ENCODE data around the gene PLD6.

GRCh38 chr17:17242246-17242645 lies 36.1 kb upstream of the PLD6 start:
- TF ChIP-seq CTCF (IDR thresholded peaks at IDR 0.05 in 4 of 5, conservative IDR thresholded peaks at IDR 0.05 in 1 of 5), result no peak
- no peak for TF ChIP-seq POLR2A (IDR thresholded peaks at IDR 0.05)
